GM21825 (cell line): ENCODE measurements around the gene MYO1E.

ENCODE experiments used
- ATAC-seq: cut with Tn5 transposase; IDR thresholded peaks from one replicate; pipeline ENCODE4 v1.9.1; 2021; ENCODE audit warnings: mild to moderate bottlenecking, moderate library complexity; ENCODE audit not compliant: unreplicated experiment

MYO1E gene

GRCh38 chr15:59203008-59203407 lies 169.7 kb downstream of the MYO1E start:
- no peak for ATAC-seq

GRCh38 chr15:59200560-59200959 lies 172.1 kb downstream of the MYO1E start:
- ATAC-seq = no peak

GRCh38 chr15:59199626-59200465 lies 172.8 kb downstream of the MYO1E start:
- ATAC-seq = no peak

- ATAC-seq = no peak
Observed at GRCh38 chr15:59197454-59197853, 175.2 kb downstream of the MYO1E start.

- no peak for ATAC-seq
Observed at GRCh38 chr15:59196416-59196815, 176.3 kb downstream of the MYO1E start.

GRCh38 chr15:59194639-59195325 lies 177.9 kb downstream of the MYO1E start:
- no peak for ATAC-seq

GRCh38 chr15:59191855-59192237 lies 180.8 kb downstream of the MYO1E start:
- ATAC-seq = no peak

- ATAC-seq = no peak
Observed at GRCh38 chr15:59190291-59190690, 182.4 kb downstream of the MYO1E start.

GRCh38 chr15:59189241-59189640 lies 183.4 kb downstream of the MYO1E start:
- no peak for ATAC-seq

GRCh38 chr15:59186501-59186900 lies 186.2 kb downstream of the MYO1E start:
- no peak for ATAC-seq

- no peak for ATAC-seq
Observed at GRCh38 chr15:59185725-59186124, 186.9 kb downstream of the MYO1E start.

- ATAC-seq = no peak
Observed at GRCh38 chr15:59180945-59181600, 191.6 kb downstream of the MYO1E start.

GRCh38 chr15:59179717-59180116 lies 193.0 kb downstream of the MYO1E start:
- no peak for ATAC-seq

GRCh38 chr15:59178151-59178695 lies 194.4 kb downstream of the MYO1E start:
- ATAC-seq = no peak

GRCh38 chr15:59177317-59177660 lies 195.4 kb downstream of the MYO1E start:
- no peak for ATAC-seq

- no peak for ATAC-seq
Observed at GRCh38 chr15:59176653-59177316, 195.9 kb downstream of the MYO1E start.

- ATAC-seq = no peak
Observed at GRCh38 chr15:59174835-59175831, 197.5 kb downstream of the MYO1E start.

- ATAC-seq = no peak
Observed at GRCh38 chr15:59174151-59174834, 198.4 kb downstream of the MYO1E start.

- no peak for ATAC-seq
Observed at GRCh38 chr15:59173194-59173593, 199.5 kb downstream of the MYO1E start.
